Activated CD4-positive, alpha-beta T cell treated with anti-CD3 and anti-CD28 coated beads, Interleukin-2, amount 10 ng/mL, durations not matched to agents 24 days and 14 days (primary cell): ENCODE data around the gene KASH5. TPM values are rescaled to one million over a fixed set of nuclear protein-coding genes. Genes with fewer than 3 reads are reported as not detected.
"Not testable (repeated sequence)": the region's sequence is repeated elsewhere in the genome, so short reads cannot be mapped to it uniquely, and the experiment has no call there.

ENCODE experiments used
- DNase-seq: peaks from one replicate; pipeline ENCODE4 v3.0.0; 2022
- H3K27ac Mint-ChIP-seq: one replicate; pipeline ENCODE4 v1.8.0; 2022; ENCODE audit warnings: mild to moderate bottlenecking, mixed read lengths
- H3K27me3 Mint-ChIP-seq: one replicate; pipeline ENCODE4 v1.8.0; 2022; ENCODE audit warnings: mixed read lengths
- H3K36me3 Mint-ChIP-seq: one replicate; pipeline ENCODE4 v1.8.0; 2022; ENCODE audit warnings: low read depth, mild to moderate bottlenecking, mixed read lengths
- H3K4me1 Mint-ChIP-seq: one replicate; pipeline ENCODE4 v1.8.0; 2021; ENCODE audit warnings: mixed read lengths
- H3K4me3 Mint-ChIP-seq: one replicate; pipeline ENCODE4 v1.8.0; 2022; ENCODE audit warnings: mild to moderate bottlenecking, moderate library complexity, mixed read lengths
- H3K9me3 Mint-ChIP-seq: one replicate; pipeline ENCODE4 v1.8.0; 2021; ENCODE audit warnings: mixed read lengths
- intact Hi-C: fragments of 100-400 bp; cut with micrococcal nuclease; formaldehyde crosslinking; loops from one replicate; pipeline ENCODE4 v1.15.1; 2023
- total RNA-seq: library from RNA; stranded (reverse); gene quantifications from 2 replicates; pipeline ENCODE4 v1.2.3, GENCODE V29; 2022

The KASH5 gene
- total RNA-seq, 1 donor from 2014 or later: not detected

GRCh38 chr19:49436381-49437017, 48.5 kb downstream of the KASH5 start:
- no peaks in the 10 kb centered on the region for H3K9me3 Mint-ChIP-seq
- no peaks in the 10 kb centered on the region for H3K36me3 Mint-ChIP-seq
- H3K4me1 Mint-ChIP-seq: peaks cover 26% of the 10 kb centered on the region
- peak overlapping the region; percentile 8 for H3K4me3 Mint-ChIP-seq
- peaks cover 89% of the 10 kb centered on the region for H3K27me3 Mint-ChIP-seq
- intact Hi-C loops: no loop called here
- H3K27ac Mint-ChIP-seq: peak overlapping the region; percentile 35
- DNase-seq: peak; percentile 88

GRCh38 chr19:49437231-49437630, 49.2 kb downstream of the KASH5 start:
- Mint-ChIP-seq H3K27me3 (peaks cover 91% of the 10 kb centered on the region), H3K27ac (no peak overlapping the region), H3K4me3 (no peak overlapping the region), H3K9me3 (no peaks in the 10 kb centered on the region), H3K4me1 (peaks cover 30% of the 10 kb centered on the region), H3K36me3 (no peaks in the 10 kb centered on the region)
- intact Hi-C loops: no loop called here
- DNase-seq: no peak

- H3K4me1 Mint-ChIP-seq: peaks cover 34% of the 10 kb centered on the region
These were observed 50.2 kb downstream of the KASH5 start for GRCh38 chr19:49438261-49438660.

GRCh38 chr19:49439836-49440235, 51.8 kb downstream of the KASH5 start:
- peaks cover 40% of the 10 kb centered on the region for H3K4me1 Mint-ChIP-seq
- H3K36me3 Mint-ChIP-seq: no peaks in the 10 kb centered on the region
- H3K9me3 Mint-ChIP-seq: no peaks in the 10 kb centered on the region
- H3K4me3 Mint-ChIP-seq: no peak overlapping the region
- DNase-seq: no peak
- intact Hi-C loops: loop anchor here (5.0 kb wide), 1 partner anchor 213 kb away; no protein-coding TSS in a partner anchor
- no peak overlapping the region for H3K27ac Mint-ChIP-seq
- H3K27me3 Mint-ChIP-seq: peaks cover 76% of the 10 kb centered on the region

More at GRCh38 chr19:49438261-49438660, 50.2 kb downstream of the KASH5 start:
- intact Hi-C loops: no loop called here
- no peak overlapping the region for H3K27ac Mint-ChIP-seq
- H3K4me3 Mint-ChIP-seq: no peak overlapping the region
- peaks cover 90% of the 10 kb centered on the region for H3K27me3 Mint-ChIP-seq
- DNase-seq: no peak
- H3K36me3 Mint-ChIP-seq: no peaks in the 10 kb centered on the region
- H3K9me3 Mint-ChIP-seq: no peaks in the 10 kb centered on the region

GRCh38 chr19:49440439-49441209, 52.6 kb downstream of the KASH5 start:
- peaks cover 6% of the 10 kb centered on the region for H3K36me3 Mint-ChIP-seq
- H3K27ac Mint-ChIP-seq: no peak overlapping the region
- H3K27me3 Mint-ChIP-seq: peaks cover 68% of the 10 kb centered on the region
- intact Hi-C loops: loop anchor here (5.0 kb wide), 1 partner anchor 213 kb away; no protein-coding TSS in a partner anchor
- H3K4me1 Mint-ChIP-seq: peaks cover 43% of the 10 kb centered on the region
- H3K9me3 Mint-ChIP-seq: no peaks in the 10 kb centered on the region
- DNase-seq: no peak
- H3K4me3 Mint-ChIP-seq: peak overlapping the region; percentile 70

- Mint-ChIP-seq H3K27ac (peak within 1 kb of the TSS; percentile 70), H3K4me3 (peak within 1 kb of the TSS; percentile 89), H3K4me1 (peaks cover 42% of the 10 kb centered on the region), H3K9me3 (no peaks in the 10 kb centered on the region), H3K36me3 (peaks cover 10% of the 10 kb centered on the region), H3K27me3 (peaks cover 60% of the 10 kb centered on the region)
- DNase-seq: peak; percentile 82
- intact Hi-C loops: loop anchor here (5.0 kb wide), 1 partner anchor 214 kb away; no protein-coding TSS in a partner anchor
These were observed 53.3 kb downstream of the KASH5 start, which contains the start of gene SLC17A7 for GRCh38 chr19:49441210-49441959. Gene SLC17A7 (minus strand): TSS chr19:49441527. CDS start chr19:49441379, 148 bp downstream.

- no peak for DNase-seq
- H3K27me3 Mint-ChIP-seq: peaks cover 55% of the 10 kb centered on the region
- intact Hi-C loops: loop anchor here (2.0 to 5.0 kb wide), 2 partner anchors 21 to 215 kb away; no protein-coding TSS in a partner anchor
- peaks cover 41% of the 10 kb centered on the region for H3K4me1 Mint-ChIP-seq
- peak overlapping the region; percentile 89 for H3K4me3 Mint-ChIP-seq
- no peaks in the 10 kb centered on the region for H3K9me3 Mint-ChIP-seq
- peaks cover 15% of the 10 kb centered on the region for H3K36me3 Mint-ChIP-seq
- peak overlapping the region; percentile 70 for H3K27ac Mint-ChIP-seq
These were observed 53.9 kb downstream of the KASH5 start for GRCh38 chr19:49441960-49442350.

- peaks cover 40% of the 10 kb centered on the region for H3K4me1 Mint-ChIP-seq
- intact Hi-C loops: loop anchor here (2.0 to 5.0 kb wide), 2 partner anchors 22 to 215 kb away; no protein-coding TSS in a partner anchor
- peaks cover 51% of the 10 kb centered on the region for H3K27me3 Mint-ChIP-seq
- DNase-seq: peak; percentile 78
- H3K27ac Mint-ChIP-seq: peak overlapping the region; percentile 60
- H3K9me3 Mint-ChIP-seq: no peaks in the 10 kb centered on the region
- H3K4me3 Mint-ChIP-seq: peak overlapping the region; percentile 89
- H3K36me3 Mint-ChIP-seq: peaks cover 15% of the 10 kb centered on the region
These were observed 54.3 kb downstream of the KASH5 start for GRCh38 chr19:49442354-49442753.

- DNase-seq: peak; percentile 93
- H3K27ac Mint-ChIP-seq: peak overlapping the region; percentile 88
These were observed 54.8 kb downstream of the KASH5 start for GRCh38 chr19:49442771-49443365.

GRCh38 chr19:49443366-49444099, 55.5 kb downstream of the KASH5 start:
- Mint-ChIP-seq H3K4me3 (peak overlapping the region; percentile 89), H3K27ac (peak overlapping the region; percentile 88), H3K9me3 (no peaks in the 10 kb centered on the region), H3K27me3 (peaks cover 39% of the 10 kb centered on the region), H3K4me1 (peaks cover 45% of the 10 kb centered on the region), H3K36me3 (peaks cover 22% of the 10 kb centered on the region)
- peak; percentile 98 for DNase-seq
- intact Hi-C loops: loop anchor here (1.0 to 5.0 kb wide), 5 partner anchors 10 to 216 kb away; partner anchors contain the start of gene ALDH16A1

More at GRCh38 chr19:49442771-49443365, 54.8 kb downstream of the KASH5 start:
- H3K36me3 Mint-ChIP-seq: peaks cover 17% of the 10 kb centered on the region
- H3K4me3 Mint-ChIP-seq: peak overlapping the region; percentile 89
- peaks cover 40% of the 10 kb centered on the region for H3K4me1 Mint-ChIP-seq
- no peaks in the 10 kb centered on the region for H3K9me3 Mint-ChIP-seq
- intact Hi-C loops: loop anchor here (1.0 to 5.0 kb wide), 5 partner anchors 10 to 216 kb away; partner anchors contain the start of gene ALDH16A1
- peaks cover 46% of the 10 kb centered on the region for H3K27me3 Mint-ChIP-seq

- H3K27ac Mint-ChIP-seq: peak overlapping the region; percentile 88
- peaks cover 33% of the 10 kb centered on the region for H3K27me3 Mint-ChIP-seq
- peaks cover 28% of the 10 kb centered on the region for H3K36me3 Mint-ChIP-seq
- not testable (repeated sequence) for H3K9me3 Mint-ChIP-seq, DNase-seq
- peak overlapping the region; percentile 89 for H3K4me3 Mint-ChIP-seq
- intact Hi-C loops: loop anchor here (5.0 kb wide), 1 partner anchor 217 kb away; no protein-coding TSS in a partner anchor
- H3K4me1 Mint-ChIP-seq: peaks cover 47% of the 10 kb centered on the region
These were observed 56.2 kb downstream of the KASH5 start for GRCh38 chr19:49444100-49444700.

GRCh38 chr19:49445997-49446396, 57.9 kb downstream of the KASH5 start:
- no peaks in the 10 kb centered on the region for H3K9me3 Mint-ChIP-seq
- H3K4me3 Mint-ChIP-seq: no peak overlapping the region
- intact Hi-C loops: no loop called here
- H3K27me3 Mint-ChIP-seq: peaks cover 15% of the 10 kb centered on the region
- DNase-seq: no peak
- peaks cover 54% of the 10 kb centered on the region for H3K4me1 Mint-ChIP-seq
- peaks cover 42% of the 10 kb centered on the region for H3K36me3 Mint-ChIP-seq
- H3K27ac Mint-ChIP-seq: no peak overlapping the region
